CD4-positive, alpha-beta memory T cell (primary cell): ENCODE measurements around the gene TNKS2. TPM values are rescaled to one million over a fixed set of nuclear protein-coding genes. Genes with fewer than 3 reads are reported as not detected.

ENCODE experiments used
- CTCF ChIA-PET: fragments of 350-600 bp; sonication (Branson Sonifier 250); formaldehyde crosslinking; loops from one replicate; lab custom pipeline; 2021; ENCODE audit warnings: inconsistent platforms; ENCODE audit not compliant: partially characterized antibody; lab: Charles Lee
- POLR2A ChIA-PET: fragments of 350-600 bp; sonication (Branson Sonifier 250); formaldehyde crosslinking; loops from one replicate; lab custom pipeline; 2021; ENCODE audit not compliant: partially characterized antibody; lab: Charles Lee
- DNase-seq, 5 donors: peaks; one replicate each; pipeline versions ENCODE4 v3.0.0 to v3.0.0-alpha.2; 2020 to 2022; ENCODE audit warnings: mixed read lengths in 1 of 5
- H3K27ac ChIP-seq: one replicate; pipeline ENCODE4 v1.7.0; 2013; ENCODE audit warnings: low read depth, low read length
- H3K27me3 ChIP-seq: 2 replicates; pipeline ENCODE4 v1.7.0; 2013; ENCODE audit warnings: mild to moderate bottlenecking, low read length, moderate library complexity; ENCODE audit not compliant: insufficient read depth
- H3K36me3 ChIP-seq: 2 replicates; pipeline ENCODE4 v1.7.0; 2013; ENCODE audit warnings: mild to moderate bottlenecking, low read length, moderate library complexity; ENCODE audit not compliant: insufficient read depth
- H3K4me1 ChIP-seq: 2 replicates; pipeline ENCODE4 v1.7.0; 2013; ENCODE audit warnings: mild to moderate bottlenecking, low read length, moderate library complexity; ENCODE audit not compliant: insufficient read depth
- H3K4me3 ChIP-seq, 2 donors: one replicate each; pipeline ENCODE4 v1.7.0; 2013; ENCODE audit warnings: low read length in 2 of 2, mild to moderate bottlenecking in 1 of 2
- H3K9me3 ChIP-seq, 2 donors: one replicate each; pipeline ENCODE4 v1.7.0; 2013; ENCODE audit warnings: low read length in 2 of 2, control low read depth in 1 of 2; ENCODE audit not compliant: control insufficient read depth in 1 of 2
- H3K27ac Mint-ChIP-seq, 7 donors: one replicate each; pipeline ENCODE4 v1.8.0; 2020 to 2021; ENCODE audit warnings: mixed read lengths in 7 of 7, mild to moderate bottlenecking in 6 of 7, inconsistent platforms in 3 of 7, moderate library complexity in 3 of 7
- H3K27me3 Mint-ChIP-seq, 2 donors: one replicate each; pipeline ENCODE4 v1.8.0; 2020 to 2021; ENCODE audit warnings: mixed read lengths in 2 of 2
- H3K36me3 Mint-ChIP-seq, 2 donors: one replicate each; pipeline ENCODE4 v1.8.0; 2020 to 2021; ENCODE audit warnings: mixed read lengths in 2 of 2, inconsistent platforms in 1 of 2, mild to moderate bottlenecking in 1 of 2
- H3K4me1 Mint-ChIP-seq, 4 donors: one replicate each; pipeline ENCODE4 v1.8.0; 2020 to 2021; ENCODE audit warnings: mixed read lengths in 4 of 4, mild to moderate bottlenecking in 1 of 4
- H3K4me3 Mint-ChIP-seq, 8 donors: one replicate each; pipeline ENCODE4 v1.8.0; 2020 to 2021; ENCODE audit warnings: mixed read lengths in 8 of 8, mild to moderate bottlenecking in 7 of 8, moderate library complexity in 6 of 8, inconsistent platforms in 3 of 8
- H3K9me3 Mint-ChIP-seq, 8 donors: one replicate each; pipeline ENCODE4 v1.8.0; 2020 to 2021; ENCODE audit warnings: mixed read lengths in 8 of 8, mild to moderate bottlenecking in 5 of 8, inconsistent platforms in 3 of 8, moderate library complexity in 1 of 8
- intact Hi-C: fragments of 100-400 bp; cut with micrococcal nuclease; formaldehyde crosslinking; loops from one replicate; pipeline ENCODE4 v1.15.1; 2023
- polyA plus RNA-seq, 2 donors: library from polyadenylated mRNA; unstranded; fragments of 300-500 nt; fragmentation: Illumina TruSeq; gene quantifications; one replicate each; pipeline ENCODE4 v1.2.3, GENCODE V29; 2021
- total RNA-seq, 2 experiments: library from RNA; stranded (reverse); gene quantifications; one replicate each; pipeline ENCODE4 v1.2.3, GENCODE V29; 2021

TNKS2 gene
- total and polyA plus RNA-seq, 4 experiments from 2014 or later: 18.7 to 70.0 (median 48.1) TPM

DNA sequence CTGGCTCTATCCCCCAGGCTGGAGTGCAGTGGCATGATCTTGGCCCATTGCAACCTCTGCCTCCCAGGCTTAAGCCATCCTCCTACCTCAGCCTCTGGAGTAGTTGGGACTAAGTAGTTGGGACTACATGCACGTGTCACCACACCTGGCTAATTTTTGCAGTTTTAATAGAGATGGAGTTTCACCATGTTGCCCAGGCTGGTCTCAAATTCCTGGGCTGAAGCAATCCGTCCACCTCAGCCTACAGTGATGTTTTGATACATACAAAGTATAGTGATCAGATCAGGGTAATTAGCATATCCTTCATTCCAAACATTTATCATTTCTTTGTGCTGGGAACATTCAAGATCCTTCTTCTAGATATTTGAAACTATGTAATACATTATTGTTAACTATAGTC is 22.5 kb upstream of the TNKS2 start:
- peaks cover 18 to 20% of the 10 kb centered on the region in 2 donors for H3K27me3 Mint-ChIP-seq
- no peaks in the 10 kb centered on the region for H3K9me3 ChIP-seq
- no peak overlapping the region for H3K4me3 ChIP-seq
- CTCF ChIA-PET: interaction anchor here (1.4 kb wide), 1 partner anchor 18 kb away, joined by 5 read pairs; no protein-coding TSS in a partner anchor
- no peaks in the 10 kb centered on the region for H3K36me3 Mint-ChIP-seq
- H3K4me1 ChIP-seq: no peaks in the 10 kb centered on the region
- POLR2A ChIA-PET: no interaction called here
- H3K9me3 Mint-ChIP-seq: no peaks in the 10 kb centered on the region
- H3K27ac ChIP-seq: no peak overlapping the region
- no peak overlapping the region for H3K27ac Mint-ChIP-seq
- H3K27me3 ChIP-seq: peaks cover 3% of the 10 kb centered on the region
- no peak overlapping the region for H3K4me3 Mint-ChIP-seq
- H3K36me3 ChIP-seq: no peaks in the 10 kb centered on the region
- DNase-seq: no peak
- no peaks in the 10 kb centered on the region for H3K4me1 Mint-ChIP-seq
- intact Hi-C loops: no loop called here

DNA sequence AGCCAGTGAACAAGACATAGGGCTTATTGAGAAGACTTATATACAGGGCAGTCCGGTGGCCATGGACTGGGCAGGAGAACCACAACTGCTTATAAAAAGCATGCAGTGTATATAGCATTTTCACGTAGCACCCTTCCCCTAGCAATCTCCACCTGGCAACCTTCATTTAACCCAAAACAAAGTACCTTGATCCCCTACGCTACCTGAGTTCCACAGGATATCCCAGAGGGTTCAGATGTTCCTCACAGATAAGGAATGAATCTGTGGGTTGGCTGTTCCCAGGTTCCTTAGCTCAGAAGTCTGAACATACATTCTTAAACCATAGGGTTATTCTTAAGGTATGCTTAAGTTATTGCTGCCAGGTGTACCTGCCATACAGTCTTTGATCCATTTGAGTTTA is 22.0 kb upstream of the TNKS2 start:
- Histone ChIP-seq H3K9me3 (no peaks in the 10 kb centered on the region), H3K27me3 (peaks cover 3% of the 10 kb centered on the region), H3K27ac (no peak overlapping the region), H3K36me3 (no peaks in the 10 kb centered on the region), H3K4me1 (no peaks in the 10 kb centered on the region), H3K4me3 (no peak overlapping the region)
- no peaks in the 10 kb centered on the region for H3K9me3 Mint-ChIP-seq
- H3K27me3 Mint-ChIP-seq: peaks cover 18 to 20% of the 10 kb centered on the region in 2 donors
- H3K4me1 Mint-ChIP-seq: no peaks in the 10 kb centered on the region
- DNase-seq: no peak
- H3K27ac Mint-ChIP-seq: no peak overlapping the region
- intact Hi-C loops: no loop called here
- no peaks in the 10 kb centered on the region for H3K36me3 Mint-ChIP-seq
- ChIA-PET CTCF (interaction anchor here (1.4 kb wide), 1 partner anchor 18 kb away, joined by 5 read pairs; no protein-coding TSS in a partner anchor), POLR2A (no interaction called here)
- no peak overlapping the region for H3K4me3 Mint-ChIP-seq

DNA sequence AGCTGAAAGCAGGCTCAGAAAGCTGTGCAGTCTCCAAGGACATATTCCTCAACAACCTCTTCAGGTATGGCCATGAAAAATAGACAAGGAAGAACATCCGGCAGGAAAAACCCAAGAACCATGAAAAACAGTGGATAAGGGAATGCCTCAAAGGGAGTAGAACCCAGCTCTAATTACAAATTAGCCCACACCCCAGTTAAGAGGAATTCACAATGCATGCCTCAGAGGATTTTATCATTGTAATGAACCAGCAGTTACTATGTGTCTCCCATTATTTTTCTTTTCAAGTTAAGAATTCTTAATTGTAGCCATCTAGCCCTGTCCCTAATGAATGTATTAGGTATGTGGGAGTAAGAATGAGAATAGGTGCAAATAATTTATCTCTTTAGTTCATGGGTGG is 19.7 kb upstream of the TNKS2 start:
- intact Hi-C loops: no loop called here
- no peaks in the 10 kb centered on the region for H3K9me3 Mint-ChIP-seq
- CTCF ChIA-PET: no interaction called here
- no peak overlapping the region for H3K27ac Mint-ChIP-seq
- Histone ChIP-seq H3K9me3 (no peaks in the 10 kb centered on the region), H3K27me3 (peaks cover 3% of the 10 kb centered on the region), H3K4me3 (no peak overlapping the region), H3K36me3 (no peaks in the 10 kb centered on the region), H3K4me1 (no peaks in the 10 kb centered on the region), H3K27ac (no peak overlapping the region)
- POLR2A ChIA-PET: no interaction called here
- H3K4me1 Mint-ChIP-seq: no peaks in the 10 kb centered on the region
- H3K36me3 Mint-ChIP-seq: no peaks in the 10 kb centered on the region
- H3K27me3 Mint-ChIP-seq: peaks cover 21 to 22% of the 10 kb centered on the region in 2 donors
- no peak for DNase-seq
- no peak overlapping the region for H3K4me3 Mint-ChIP-seq

DNA sequence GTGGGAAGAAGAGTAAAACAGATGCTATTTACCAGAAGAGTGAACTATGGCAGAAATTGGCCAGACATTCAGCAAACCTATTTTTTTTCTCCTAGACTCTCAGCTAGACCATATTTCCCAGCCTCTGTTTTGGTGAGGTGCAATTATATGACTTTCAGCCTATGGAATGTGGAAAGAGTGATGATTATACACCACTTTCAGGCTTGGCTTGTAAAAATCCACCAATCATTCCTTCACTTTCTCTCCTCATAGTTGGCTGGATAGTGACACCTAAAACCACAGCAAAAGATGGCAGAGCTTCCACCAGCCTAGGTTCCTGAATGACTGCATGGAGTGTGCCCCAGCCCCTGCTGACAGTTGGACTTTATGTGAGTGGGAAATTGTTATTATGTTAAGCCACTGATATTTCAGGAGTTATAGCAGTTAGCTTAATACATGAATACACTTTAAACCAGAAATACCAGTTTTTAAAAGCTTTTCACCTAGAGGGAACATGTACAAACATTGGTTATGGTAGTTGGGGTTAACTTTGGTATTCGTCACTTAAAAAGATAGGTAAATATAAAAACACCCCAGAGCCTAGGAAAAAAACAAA is 19.1 kb upstream of the TNKS2 start:
- no peak overlapping the region for H3K4me3 ChIP-seq
- Mint-ChIP-seq H3K36me3 (no peaks in the 10 kb centered on the region), H3K4me3 (no peak overlapping the region), H3K27ac (no peak overlapping the region), H3K27me3 (peaks cover 21 to 22% of the 10 kb centered on the region in 2 donors), H3K4me1 (no peaks in the 10 kb centered on the region), H3K9me3 (no peaks in the 10 kb centered on the region)
- no peaks in the 10 kb centered on the region for H3K36me3 ChIP-seq
- H3K4me1 ChIP-seq: no peaks in the 10 kb centered on the region
- DNase-seq: no peak
- ChIA-PET POLR2A (no interaction called here), CTCF (interaction anchor here (1.2 to 1.5 kb wide), 2 partner anchors 20 to 108 kb away, joined by 3 read pairs; no protein-coding TSS in a partner anchor)
- no peaks in the 10 kb centered on the region for H3K9me3 ChIP-seq
- no peak overlapping the region for H3K27ac ChIP-seq
- intact Hi-C loops: no loop called here
- peaks cover 3% of the 10 kb centered on the region for H3K27me3 ChIP-seq

DNA sequence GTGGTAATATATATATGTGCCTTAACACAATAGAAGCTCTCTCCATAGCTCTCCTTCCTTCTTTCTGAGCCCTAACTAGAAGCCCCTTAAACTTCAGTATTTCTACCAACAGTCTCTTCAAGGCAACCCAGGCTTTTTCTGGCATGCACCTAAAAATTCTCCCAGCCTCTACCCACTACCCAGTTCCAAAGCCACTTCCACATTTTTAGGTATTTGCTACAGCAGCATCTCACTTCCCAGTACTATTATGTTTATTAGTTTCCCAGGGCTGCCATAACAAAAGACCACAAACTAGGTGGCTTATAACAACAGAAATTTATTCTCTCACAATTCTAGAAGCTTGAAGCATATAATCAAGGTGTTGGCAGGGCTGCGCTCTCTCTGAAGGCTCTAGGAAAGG is 15.7 kb upstream of the TNKS2 start:
- H3K27me3 Mint-ChIP-seq: peaks cover 12% of the 10 kb centered on the region in 2 donors
- POLR2A ChIA-PET: no interaction called here
- no peaks in the 10 kb centered on the region for H3K4me1 ChIP-seq
- no peak overlapping the region for H3K4me3 ChIP-seq
- CTCF ChIA-PET: interaction anchor here (1.1 kb wide), 1 partner anchor 24 kb away, joined by 4 read pairs; no protein-coding TSS in a partner anchor
- no peaks in the 10 kb centered on the region for H3K9me3 Mint-ChIP-seq
- no peaks in the 10 kb centered on the region for H3K9me3 ChIP-seq
- H3K27ac Mint-ChIP-seq: no peak overlapping the region
- no peak overlapping the region for H3K4me3 Mint-ChIP-seq
- intact Hi-C loops: no loop called here
- DNase-seq: no peak
- no peaks in the 10 kb centered on the region for H3K36me3 ChIP-seq
- no peaks in the 10 kb centered on the region for H3K27me3 ChIP-seq
- no peak overlapping the region for H3K27ac ChIP-seq
- H3K36me3 Mint-ChIP-seq: no peaks in the 10 kb centered on the region
- H3K4me1 Mint-ChIP-seq: no peaks in the 10 kb centered on the region

DNA sequence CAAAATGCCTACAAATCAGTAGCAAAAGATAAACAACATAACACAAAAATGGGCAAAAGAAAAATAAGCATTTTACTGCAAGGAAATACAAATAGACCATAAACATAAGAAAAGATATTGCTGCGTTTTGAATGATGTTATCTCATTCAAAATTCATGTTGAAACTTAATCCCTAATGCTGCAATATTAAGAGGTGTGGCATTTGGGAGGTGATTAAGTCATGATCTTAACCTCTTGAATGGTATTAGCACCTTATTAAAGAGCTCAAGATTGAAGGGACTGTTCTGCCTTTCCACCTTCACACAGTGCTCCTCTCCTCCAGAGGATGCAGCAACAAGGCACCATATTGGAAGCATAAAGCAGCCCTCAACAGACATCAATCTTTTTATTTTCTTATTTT is 12.4 kb upstream of the TNKS2 start:
- no peaks in the 10 kb centered on the region for H3K4me1 ChIP-seq
- peaks cover 1 to 6% of the 10 kb centered on the region in 2 donors for H3K27me3 Mint-ChIP-seq
- H3K4me3 ChIP-seq: no peak overlapping the region
- no peaks in the 10 kb centered on the region for H3K27me3 ChIP-seq
- H3K27ac Mint-ChIP-seq: no peak overlapping the region
- ChIA-PET CTCF (interaction anchor here (0.5 kb wide), 1 partner anchor 130 kb away, joined by 3 read pairs; no protein-coding TSS in a partner anchor), POLR2A (no interaction called here)
- H3K27ac ChIP-seq: no peak overlapping the region
- no peaks in the 10 kb centered on the region for H3K9me3 ChIP-seq
- H3K36me3 Mint-ChIP-seq: no peaks in the 10 kb centered on the region
- no peak for DNase-seq
- no peaks in the 10 kb centered on the region for H3K36me3 ChIP-seq
- intact Hi-C loops: no loop called here
- no peaks in the 10 kb centered on the region for H3K4me1 Mint-ChIP-seq
- H3K9me3 Mint-ChIP-seq: no peaks in the 10 kb centered on the region
- no peak overlapping the region for H3K4me3 Mint-ChIP-seq

DNA sequence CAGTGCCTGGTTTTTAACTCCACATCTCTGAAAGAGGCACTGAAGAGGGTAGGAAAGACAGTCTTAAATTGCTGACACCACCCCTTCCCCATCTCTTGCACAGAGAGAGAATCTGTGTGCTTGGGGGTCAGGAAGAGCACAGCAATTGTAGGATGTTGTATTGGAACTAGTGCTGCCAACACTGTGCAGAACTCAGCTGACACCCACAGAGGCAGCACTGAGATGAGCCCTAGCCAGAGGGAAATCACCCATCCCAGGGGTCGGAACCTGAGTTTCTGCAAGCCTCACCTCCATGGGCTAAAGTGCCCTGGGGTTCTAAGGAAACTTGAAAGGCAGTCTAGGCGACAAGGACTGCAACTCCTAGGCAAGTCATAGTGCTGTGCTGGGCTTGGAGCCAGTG is 11.0 kb upstream of the TNKS2 start:
- Mint-ChIP-seq H3K9me3 (no peaks in the 10 kb centered on the region), H3K4me3 (no peak overlapping the region), H3K27ac (no peak overlapping the region), H3K36me3 (no peaks in the 10 kb centered on the region), H3K4me1 (no peaks in the 10 kb centered on the region), H3K27me3 (peaks cover 1 to 4% of the 10 kb centered on the region in 2 donors)
- DNase-seq: no peak
- Histone ChIP-seq H3K27ac (no peak overlapping the region), H3K36me3 (no peaks in the 10 kb centered on the region), H3K4me1 (no peaks in the 10 kb centered on the region), H3K9me3 (no peaks in the 10 kb centered on the region), H3K4me3 (no peak overlapping the region), H3K27me3 (no peaks in the 10 kb centered on the region)
- CTCF ChIA-PET: no interaction called here
- POLR2A ChIA-PET: no interaction called here
- intact Hi-C loops: no loop called here
